GM19193 (cell line): ENCODE results near the gene EXOC6B.

Experiments used
- POLR2A ChIP-seq: IDR thresholded peaks from 4 replicates; pipeline ENCODE4 v1.6.1; 2011; ENCODE audit not compliant: insufficient read depth, insufficient read length; ENCODE audit errors: extremely low read depth

The EXOC6B gene

DNA sequence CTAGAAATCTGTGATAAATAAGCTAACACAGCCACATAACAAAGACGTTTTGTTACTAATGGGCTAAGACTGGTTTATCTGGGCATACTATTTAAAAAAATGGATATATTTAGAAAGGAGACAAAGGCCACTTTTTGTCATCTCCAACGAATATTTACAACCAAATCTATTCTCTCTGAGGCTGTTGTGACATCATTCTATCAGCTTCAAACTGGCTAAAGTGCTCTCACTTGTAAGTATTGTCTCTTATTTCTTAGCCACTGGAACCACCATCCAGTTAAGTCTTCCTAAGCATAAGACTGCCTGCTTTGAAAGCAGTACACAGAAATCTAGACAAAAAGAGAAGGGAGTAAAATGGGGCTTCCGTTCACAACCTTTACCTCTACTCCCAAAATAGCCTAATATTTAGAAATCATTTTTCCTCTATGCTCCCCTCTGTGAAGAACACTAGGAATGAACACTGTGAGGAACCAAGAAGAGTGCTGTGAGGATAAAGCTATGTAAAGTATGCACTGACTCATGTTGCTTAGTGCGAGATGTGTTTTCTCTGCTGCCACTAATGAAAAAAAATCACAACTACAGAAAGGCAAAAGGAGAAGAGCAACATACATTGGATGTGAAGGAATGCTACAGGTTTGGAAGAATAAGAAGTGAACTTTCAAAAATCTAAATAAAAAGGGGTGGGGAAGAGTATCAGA is 264.1 kb downstream of the EXOC6B start:
- TF ChIP-seq POLR2A = no peak

DNA sequence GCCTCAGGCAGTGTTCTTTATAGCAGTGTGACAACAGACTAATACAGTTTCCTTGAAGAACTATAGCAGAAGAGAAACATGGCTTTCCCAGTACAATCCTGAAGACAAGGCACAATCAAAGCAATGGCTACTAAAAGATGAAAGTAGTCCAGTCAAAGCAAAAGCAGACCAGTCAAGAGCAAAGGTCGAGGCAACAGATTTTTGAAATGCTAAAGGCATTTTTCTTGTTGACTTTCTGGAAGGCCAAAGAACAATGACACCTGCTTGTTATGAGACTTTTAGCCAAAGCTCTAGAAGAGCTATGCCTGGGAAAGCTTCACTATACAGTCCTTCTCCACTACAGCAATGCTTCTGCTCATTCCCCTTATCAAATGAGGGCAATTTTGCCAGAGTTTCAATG is 269.9 kb downstream of the EXOC6B start:
- no peak for TF ChIP-seq POLR2A

GRCh38 chr2:72554381-72554780 is 271.5 kb downstream of the EXOC6B start:
- TF ChIP-seq POLR2A = no peak

DNA sequence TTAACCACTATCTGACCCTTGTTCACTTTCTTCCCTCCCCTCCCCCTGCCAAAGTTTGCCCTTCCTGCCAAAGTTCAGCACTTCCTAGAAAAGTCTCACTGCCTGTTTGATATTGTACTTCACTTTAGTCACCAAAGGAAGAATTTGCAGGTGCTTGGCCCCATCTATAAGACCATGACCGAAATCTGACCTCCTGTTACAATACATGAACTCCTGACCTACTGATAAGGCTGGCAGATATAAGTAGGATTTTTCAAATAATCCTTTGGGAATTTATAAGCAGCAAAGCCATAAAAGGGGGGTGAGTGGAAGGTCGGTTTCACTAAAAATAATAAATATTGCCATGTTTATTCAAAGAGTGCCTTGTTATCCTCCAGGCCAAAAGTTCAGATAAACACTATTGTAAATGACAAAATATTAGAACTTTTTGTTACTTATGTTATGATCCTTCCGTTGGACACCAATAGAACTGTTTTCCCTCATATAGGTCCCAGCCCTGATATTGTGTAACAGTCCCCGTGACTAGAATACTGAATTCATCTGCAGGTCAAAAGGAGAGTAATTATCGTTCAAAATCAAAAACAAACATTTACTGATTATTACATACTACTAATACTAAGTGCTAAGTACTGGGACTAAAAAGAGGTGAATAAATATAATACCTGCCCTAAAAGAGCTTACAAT is 277.6 kb downstream of the EXOC6B start:
- TF ChIP-seq POLR2A = no peak

DNA sequence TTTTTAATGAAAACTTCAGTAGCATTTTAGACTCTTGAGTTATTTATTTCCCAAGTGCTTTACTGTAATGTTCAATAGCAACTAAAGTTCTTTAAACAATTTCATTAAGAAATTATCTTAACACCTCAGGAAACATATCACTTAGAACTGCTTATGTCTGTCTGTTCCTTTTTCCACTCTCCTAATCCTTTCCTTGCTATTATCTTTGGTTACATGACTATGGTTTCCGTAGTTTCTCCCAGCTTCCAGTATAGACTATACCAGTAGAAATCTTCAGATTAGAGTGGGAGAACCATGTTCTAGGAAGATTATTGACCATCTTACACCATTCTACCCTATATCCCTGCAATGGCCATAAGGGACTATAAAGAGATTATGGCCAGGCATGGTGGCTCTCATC is 280.0 kb downstream of the EXOC6B start:
- TF ChIP-seq POLR2A = no peak

- no peak for TF ChIP-seq POLR2A
Measured at GRCh38 chr2:72544554-72544953, 281.3 kb downstream of the EXOC6B start.

DNA sequence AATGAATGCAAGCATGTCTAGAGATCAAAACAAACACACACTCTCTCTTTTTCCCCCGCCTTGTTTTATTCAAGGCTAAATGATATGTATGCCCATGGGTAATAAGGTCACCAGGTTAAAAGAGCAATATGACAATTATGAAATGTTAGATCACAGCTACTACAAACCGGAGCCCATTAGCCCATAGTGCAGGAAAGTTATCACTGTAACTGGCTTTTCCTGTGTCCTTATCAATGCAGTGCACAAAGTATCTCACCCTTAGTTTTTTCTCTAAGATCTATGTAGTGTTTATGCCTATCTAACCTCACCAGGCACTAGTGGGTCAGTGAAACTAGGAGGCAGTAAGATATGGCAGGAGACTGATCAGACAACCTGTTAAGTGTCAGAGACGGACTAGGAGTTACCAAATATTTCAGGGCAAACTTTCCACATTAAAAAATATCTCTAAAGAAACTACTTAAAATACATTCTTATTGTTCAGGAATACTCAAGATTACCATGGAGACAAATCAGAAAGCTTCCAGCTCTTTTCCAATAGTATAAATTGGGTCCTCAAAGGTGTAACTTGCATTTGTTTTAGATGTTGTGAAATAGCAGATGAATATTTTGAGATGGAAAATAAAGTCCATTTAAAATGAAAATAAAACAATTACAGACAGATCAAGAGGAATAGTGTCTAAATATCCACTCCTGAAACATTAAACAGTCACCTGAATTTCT is 282.2 kb downstream of the EXOC6B start:
- no peak for TF ChIP-seq POLR2A

- TF ChIP-seq POLR2A = no peak
Measured at GRCh38 chr2:72539071-72539552, 286.7 kb downstream of the EXOC6B start.

GRCh38 chr2:72538486-72538885 is 287.3 kb downstream of the EXOC6B start:
- TF ChIP-seq POLR2A = no peak

DNA sequence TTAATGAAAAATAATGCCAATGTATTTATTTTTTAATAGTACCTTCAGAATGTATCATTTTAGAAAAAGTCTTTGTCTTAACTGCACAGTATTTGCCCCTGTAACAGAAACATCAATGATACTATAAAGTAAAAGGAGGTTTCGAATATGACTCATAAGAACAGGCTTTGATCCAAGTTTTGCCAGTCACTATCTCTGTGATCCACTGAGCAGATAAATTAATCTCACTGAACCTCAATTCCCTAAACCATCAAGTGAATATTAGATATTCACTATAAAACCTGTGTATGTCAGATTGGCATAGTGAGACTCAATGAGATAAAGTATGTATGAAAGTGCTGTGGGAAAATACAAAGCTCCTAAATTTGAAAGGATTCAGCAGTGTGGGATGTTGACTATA is 292.1 kb downstream of the EXOC6B start:
- no peak for TF ChIP-seq POLR2A

DNA sequence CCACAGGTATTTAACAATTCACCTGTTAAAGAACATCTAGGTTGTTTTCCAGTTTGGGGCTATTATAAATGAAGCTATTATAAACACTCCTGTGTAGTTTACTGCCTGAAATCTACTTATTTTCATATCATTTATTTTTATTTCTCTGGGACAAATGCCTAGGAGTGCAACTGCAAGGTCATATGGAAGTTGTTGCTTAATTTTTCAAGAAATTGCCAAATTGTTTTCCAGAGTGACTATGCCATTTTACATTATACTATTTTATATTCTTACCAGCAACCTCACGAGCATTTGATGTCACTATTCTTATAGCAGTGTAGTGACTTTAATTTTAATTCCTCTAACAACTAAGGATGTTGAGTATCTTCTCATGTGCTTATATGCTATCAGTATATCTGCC is 298.4 kb downstream of the EXOC6B start:
- TF ChIP-seq POLR2A = no peak

DNA sequence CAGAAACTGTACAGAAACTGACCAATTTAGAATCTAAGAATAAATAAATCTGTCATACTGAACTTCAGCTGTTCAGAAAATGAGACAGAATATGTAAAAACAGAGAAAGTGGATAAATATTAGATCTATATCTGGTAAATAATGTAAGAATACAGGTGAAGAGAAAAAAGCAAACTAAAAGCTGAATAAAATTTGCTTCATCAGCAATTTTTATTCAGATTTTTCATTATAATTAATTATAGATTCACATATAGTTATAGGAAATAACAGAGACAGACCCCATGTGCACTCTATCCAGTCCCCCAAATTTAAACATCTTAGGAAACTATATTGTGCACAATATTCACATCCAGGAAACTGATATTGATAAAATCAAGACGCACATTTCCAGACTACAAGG is 299.2 kb downstream of the EXOC6B start:
- no peak for TF ChIP-seq POLR2A

DNA sequence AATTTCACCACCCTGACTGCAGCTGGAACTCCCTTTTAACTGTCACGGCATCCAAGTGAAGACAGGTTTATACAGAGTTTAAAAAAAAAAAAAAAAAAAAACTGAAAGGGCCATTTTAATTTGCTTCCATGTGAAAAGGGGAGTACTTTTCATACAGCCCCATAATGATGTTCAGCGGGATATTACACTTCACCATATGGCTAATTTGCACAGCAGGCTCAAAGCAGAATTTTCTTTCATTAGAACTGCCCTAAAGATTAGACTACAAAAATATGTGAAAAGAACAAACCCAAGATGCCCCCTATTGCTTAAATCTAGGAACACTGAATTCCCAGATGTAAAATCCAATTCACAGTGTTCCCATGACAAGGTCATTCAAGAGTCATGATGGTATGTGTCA is 301.8 kb downstream of the EXOC6B start:
- TF ChIP-seq POLR2A = no peak

GRCh38 chr2:72515696-72516095 is 310.1 kb downstream of the EXOC6B start:
- no peak for TF ChIP-seq POLR2A

DNA sequence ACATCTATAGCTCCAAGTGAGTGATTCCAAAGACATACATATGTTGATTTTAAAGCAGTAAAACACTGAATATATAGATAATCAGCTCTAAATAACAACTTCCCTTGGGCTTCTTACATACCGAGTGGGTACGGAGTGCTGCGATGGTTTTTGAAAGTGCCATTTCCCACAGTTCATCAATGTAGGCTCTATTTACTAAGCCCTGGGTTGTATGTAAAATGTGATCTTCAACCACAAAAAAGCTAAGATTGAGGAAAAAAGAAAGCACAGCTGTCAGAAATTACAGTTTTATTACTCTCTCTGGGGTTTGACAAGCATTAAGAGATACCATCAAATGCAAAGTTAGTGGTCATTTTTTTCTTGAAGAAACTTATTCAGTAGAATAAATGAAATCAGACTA is 312.8 kb downstream of the EXOC6B start:
- no peak for TF ChIP-seq POLR2A

GRCh38 chr2:72512376-72512775 is 313.5 kb downstream of the EXOC6B start:
- TF ChIP-seq POLR2A = no peak
